ENCODE results near the gene GMDS.

Gene GMDS

GRCh38 chr6:2185466-2185865, 59.9 kb downstream of the GMDS start:
- in situ Hi-C loops (cut with MboI; ENCODE audit: low pct_unique_long_range_greater_than_20kb, low sequenced_read_pairs), result no loop called here

GRCh38 chr6:2184700-2185455, 60.5 kb downstream of the GMDS start:
- DNase-seq, result no peak
- in situ Hi-C loops (cut with MboI; ENCODE audit: low pct_unique_long_range_greater_than_20kb, low sequenced_read_pairs), result no loop called here

More at GRCh38 chr6:2185466-2185865, 59.9 kb downstream of the GMDS start:
- DNase-seq, result no peak

- in situ Hi-C loops (cut with MboI; ENCODE audit: low pct_unique_long_range_greater_than_20kb, low sequenced_read_pairs), result no loop called here
- no peak for DNase-seq
Measured at GRCh38 chr6:2183752-2184151, 61.7 kb downstream of the GMDS start.

- in situ Hi-C loops (cut with MboI; ENCODE audit: low pct_unique_long_range_greater_than_20kb, low sequenced_read_pairs), result no loop called here
- no peak for DNase-seq
Measured at GRCh38 chr6:2183246-2183645, 62.2 kb downstream of the GMDS start.

- in situ Hi-C loops (cut with MboI; ENCODE audit: low pct_unique_long_range_greater_than_20kb, low sequenced_read_pairs), result no loop called here
- DNase-seq, result no peak
Measured at GRCh38 chr6:2182251-2182650, 63.2 kb downstream of the GMDS start.

GRCh38 chr6:2181567-2181966, 63.8 kb downstream of the GMDS start:
- no peak for DNase-seq
- in situ Hi-C loops (cut with MboI; ENCODE audit: low pct_unique_long_range_greater_than_20kb, low sequenced_read_pairs), result no loop called here

- no peak for DNase-seq
- in situ Hi-C loops (cut with MboI; ENCODE audit: low pct_unique_long_range_greater_than_20kb, low sequenced_read_pairs), result no loop called here
Measured at GRCh38 chr6:2179950-2180349, 65.5 kb downstream of the GMDS start.

DNA sequence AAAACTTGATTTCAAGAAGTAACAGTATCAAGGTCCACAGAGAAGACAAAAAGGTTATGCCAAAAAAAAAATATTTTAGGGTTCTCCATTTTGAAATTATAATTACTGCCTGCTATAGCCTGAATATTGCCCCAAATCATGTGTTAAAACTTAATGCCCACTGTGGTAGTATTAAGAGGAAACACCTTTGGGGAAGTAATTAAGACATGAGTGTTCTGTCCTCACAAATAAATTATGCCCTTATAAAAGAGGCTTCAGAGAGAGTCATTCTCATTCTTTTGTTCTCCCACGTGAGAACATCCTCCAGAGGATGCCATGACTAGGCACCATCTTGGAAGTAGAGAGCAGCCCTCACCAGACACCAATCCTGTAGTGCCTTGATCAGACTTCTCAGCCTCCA, 66.2 kb downstream of the GMDS start:
- no peak for DNase-seq
- in situ Hi-C loops (cut with MboI; ENCODE audit: low pct_unique_long_range_greater_than_20kb, low sequenced_read_pairs), result no loop called here

DNA sequence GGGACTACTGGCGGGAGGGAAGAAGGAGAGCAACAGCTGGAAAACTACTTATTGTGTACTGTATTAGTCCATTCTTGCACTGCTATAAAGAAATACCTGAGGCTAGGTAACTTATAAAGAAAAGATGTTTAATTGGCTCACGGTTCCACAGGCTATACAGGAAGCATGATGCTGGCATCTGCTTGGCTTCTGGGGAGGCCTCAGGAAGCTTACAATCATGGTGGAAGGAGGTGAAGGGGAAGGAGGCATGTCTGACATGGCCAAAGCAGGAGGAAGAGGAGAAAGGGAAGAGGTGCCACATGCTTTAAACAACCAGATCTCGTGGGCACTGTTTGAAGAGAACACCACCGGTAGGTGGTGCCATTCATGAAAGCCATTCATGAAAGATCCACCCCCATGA, 67.3 kb downstream of the GMDS start:
- in situ Hi-C loops (cut with MboI; ENCODE audit: low pct_unique_long_range_greater_than_20kb, low sequenced_read_pairs), result no loop called here
- no peak for DNase-seq

DNA sequence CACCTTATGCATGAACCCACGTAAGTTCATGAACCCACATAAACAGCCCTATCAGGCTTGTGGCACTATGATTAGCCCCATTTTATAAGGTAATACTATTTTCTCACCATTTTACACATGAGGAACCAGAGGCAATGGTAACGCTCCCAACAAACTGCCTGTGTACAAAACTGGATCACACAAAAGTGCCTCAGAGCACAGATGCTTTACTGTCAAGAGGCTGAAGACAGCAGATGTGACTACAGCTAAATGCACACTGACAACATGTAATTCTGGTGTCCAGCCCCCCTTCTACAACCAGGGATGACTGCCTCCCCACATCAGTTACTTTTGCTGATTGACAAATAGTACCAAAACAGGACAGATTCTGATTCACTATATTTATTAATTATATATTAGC, 69.6 kb downstream of the GMDS start:
- in situ Hi-C loops (cut with MboI; ENCODE audit: low pct_unique_long_range_greater_than_20kb, low sequenced_read_pairs), result no loop called here
- DNase-seq, result no peak

GRCh38 chr6:2173203-2173961, 72.0 kb downstream of the GMDS start:
- in situ Hi-C loops (cut with MboI; ENCODE audit: low pct_unique_long_range_greater_than_20kb, low sequenced_read_pairs), result no loop called here
- no peak for DNase-seq

GRCh38 chr6:2171728-2172127, 73.7 kb downstream of the GMDS start:
- DNase-seq, result peak; percentile 37
- in situ Hi-C loops (cut with MboI; ENCODE audit: low pct_unique_long_range_greater_than_20kb, low sequenced_read_pairs), result no loop called here

DNA sequence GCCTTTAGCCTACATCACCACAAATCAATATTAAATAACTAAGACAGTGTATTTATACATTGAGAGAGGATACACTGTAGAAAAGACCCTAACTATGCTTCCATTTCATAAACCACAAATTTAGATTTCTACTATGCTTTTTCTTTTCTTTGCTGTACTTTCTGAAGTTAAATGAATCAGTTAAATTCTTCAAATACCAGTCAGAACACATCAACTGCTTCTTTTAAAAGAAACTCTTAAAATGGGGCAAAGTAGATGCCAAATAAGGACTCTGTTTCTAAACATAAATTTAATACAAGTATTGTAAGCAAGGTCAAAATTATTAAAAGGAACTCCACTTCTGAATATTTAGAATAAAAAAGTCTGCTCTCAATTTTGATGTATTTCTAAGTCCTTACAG, 76.9 kb downstream of the GMDS start:
- in situ Hi-C loops (cut with MboI; ENCODE audit: low pct_unique_long_range_greater_than_20kb, low sequenced_read_pairs), result no loop called here

GRCh38 chr6:2166717-2167116, 78.7 kb downstream of the GMDS start:
- DNase-seq, result no peak
- in situ Hi-C loops (cut with MboI; ENCODE audit: low pct_unique_long_range_greater_than_20kb, low sequenced_read_pairs), result no loop called here

More for the DNA sequence above, 76.9 kb downstream of the GMDS start:
- no peak for DNase-seq

GRCh38 chr6:2165286-2165685, 80.1 kb downstream of the GMDS start:
- DNase-seq, result no peak
- in situ Hi-C loops (cut with MboI; ENCODE audit: low pct_unique_long_range_greater_than_20kb, low sequenced_read_pairs), result no loop called here

- in situ Hi-C loops (cut with MboI; ENCODE audit: low pct_unique_long_range_greater_than_20kb, low sequenced_read_pairs), result no loop called here
- DNase-seq, result no peak
Measured at GRCh38 chr6:2164481-2164880, 80.9 kb downstream of the GMDS start.

DNA sequence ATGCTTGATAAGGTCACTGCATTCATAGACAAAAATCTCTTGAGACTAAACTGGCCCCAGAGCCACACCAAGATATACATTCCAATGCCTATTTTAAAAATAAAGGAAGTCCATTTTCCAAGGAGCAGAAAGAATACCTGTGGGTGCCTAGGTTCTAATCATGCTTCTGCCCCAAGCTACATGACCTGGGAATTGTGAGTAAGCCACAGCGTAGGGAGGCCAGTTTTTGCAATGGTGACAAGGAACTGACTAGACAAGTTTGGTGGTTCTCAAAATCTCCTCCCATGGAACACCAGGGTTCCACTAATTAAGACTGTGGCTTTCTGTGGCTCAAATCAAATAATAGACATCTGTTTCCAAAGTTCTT, 83.3 kb downstream of the GMDS start:
- in situ Hi-C loops (cut with MboI; ENCODE audit: low pct_unique_long_range_greater_than_20kb, low sequenced_read_pairs), result no loop called here

GRCh38 chr6:2158596-2159271, 86.7 kb downstream of the GMDS start:
- in situ Hi-C loops (cut with MboI; ENCODE audit: low pct_unique_long_range_greater_than_20kb, low sequenced_read_pairs), result no loop called here
- no peak for DNase-seq

More for the DNA sequence above, 83.3 kb downstream of the GMDS start:
- peak; percentile 18 for DNase-seq

GRCh38 chr6:2157441-2158127, 87.8 kb downstream of the GMDS start:
- in situ Hi-C loops (cut with MboI; ENCODE audit: low pct_unique_long_range_greater_than_20kb, low sequenced_read_pairs), result no loop called here
- DNase-seq, result no peak

- peak; percentile 36 for DNase-seq
- in situ Hi-C loops (cut with MboI; ENCODE audit: low pct_unique_long_range_greater_than_20kb, low sequenced_read_pairs), result no loop called here
Measured at GRCh38 chr6:2155206-2155605, 90.2 kb downstream of the GMDS start.
